GM23338 (cell line): ENCODE results near the gene CHEK1. TPM values are rescaled to one million over a fixed set of nuclear protein-coding genes. Genes with fewer than 3 reads are reported as not detected.

Experiments
- ATAC-seq: fragments of 200-7000 bp; cut with Tn5 transposase; 3 replicates; pipeline ENCODE4 v1.9.1; 2020
- DNase-seq: peaks from one replicate; pipeline ENCODE4 v3.0.0-alpha.2; 2015; ENCODE audit warnings: low spot score
- H2AFZ ChIP-seq: fragments of 200-600 bp; sonication (generic); 2 replicates; pipeline ENCODE4 v1.8.0; 2016; ENCODE audit warnings: antibody characterized with exemption, mild to moderate bottlenecking, moderate library complexity
- H3F3A ChIP-seq: fragments of 200-600 bp; sonication (generic); replicated peaks from 2 replicates; pipeline ENCODE4 v1.8.0; 2017; ENCODE audit warnings: antibody characterized with exemption, mixed run types, low read depth
- H3K27ac ChIP-seq: fragments of 200-600 bp; sonication (generic); 2 replicates; pipeline ENCODE4 v1.6.1; 2016; ENCODE audit warnings: low read depth
- H3K27me3 ChIP-seq: fragments of 200-600 bp; sonication (generic); 2 replicates; pipeline ENCODE4 v1.8.0; 2016; ENCODE audit warnings: mild to moderate bottlenecking, mixed run types, moderate library complexity; ENCODE audit not compliant: insufficient read depth
- H3K36me3 ChIP-seq: fragments of 200-600 bp; sonication (generic); 2 replicates; pipeline ENCODE4 v1.8.0; 2016; ENCODE audit warnings: mild to moderate bottlenecking; ENCODE audit not compliant: insufficient read depth
- H3K4me1 ChIP-seq: fragments of 200-600 bp; sonication (generic); 2 replicates; pipeline ENCODE4 v1.8.0; 2016; ENCODE audit warnings: mild to moderate bottlenecking, moderate library complexity; ENCODE audit not compliant: insufficient read depth
- H3K4me2 ChIP-seq: fragments of 200-600 bp; sonication (generic); 2 replicates; pipeline ENCODE4 v1.7.1; 2017; ENCODE audit warnings: mixed run types
- H3K4me3 ChIP-seq: fragments of 200-600 bp; sonication (generic); 2 replicates; pipeline ENCODE4 v1.6.1; 2016; ENCODE audit warnings: mixed run types
- H3K79me2 ChIP-seq: fragments of 200-600 bp; sonication (generic); replicated peaks from 2 replicates; pipeline ENCODE4 v1.8.0; 2017; ENCODE audit warnings: mild to moderate bottlenecking; ENCODE audit not compliant: insufficient read depth
- H3K9me2 ChIP-seq: fragments of 200-600 bp; sonication (generic); 2 replicates; pipeline ENCODE4 v1.8.0; 2017; ENCODE audit not compliant: insufficient read depth
- H4K20me1 ChIP-seq: fragments of 200-600 bp; sonication (generic); replicated peaks from 2 replicates; pipeline ENCODE4 v1.8.0; 2017; ENCODE audit warnings: mild to moderate bottlenecking; ENCODE audit not compliant: insufficient read depth
- H3K27ac Mint-ChIP-seq: 2 replicates; pipeline ENCODE4 v1.8.0; 2020; ENCODE audit warnings: inconsistent platforms, mild to moderate bottlenecking, moderate library complexity, mixed read lengths
- H3K27me3 Mint-ChIP-seq: 3 replicates; pipeline ENCODE4 v1.8.0; 2022; ENCODE audit warnings: low read depth, mild to moderate bottlenecking, moderate library complexity, mixed read lengths, inconsistent platforms; ENCODE audit not compliant: insufficient read depth, poor library complexity
- H3K36me3 Mint-ChIP-seq: 3 replicates; pipeline ENCODE4 v1.8.0; 2021; ENCODE audit warnings: low read depth, mild to moderate bottlenecking, inconsistent platforms, moderate library complexity, mixed read lengths
- H3K4me1 Mint-ChIP-seq: 3 replicates; pipeline ENCODE4 v1.8.0; 2020; ENCODE audit warnings: mild to moderate bottlenecking, inconsistent platforms, mixed read lengths
- H3K4me3 Mint-ChIP-seq: 3 replicates; pipeline ENCODE4 v1.8.0; 2021; ENCODE audit warnings: moderate library complexity, mild to moderate bottlenecking, inconsistent platforms, mixed read lengths
- H3K9me3 Mint-ChIP-seq: 3 replicates; pipeline ENCODE4 v1.8.0; 2020; ENCODE audit warnings: moderate library complexity, mild to moderate bottlenecking, inconsistent platforms, mixed read lengths
- CREB1 ChIP-seq: fragments of 250-450 bp; sonication (Bioruptor Pico); IDR thresholded peaks from 2 replicates; pipeline ENCODE4 v1.5.0; 2020; ENCODE audit warnings: low read depth, mild to moderate bottlenecking, moderate library complexity
- EZH2 ChIP-seq: fragments of 200-600 bp; sonication (generic); IDR thresholded peaks from one replicate; pipeline ENCODE4 v1.8.0; 2017; ENCODE audit warnings: antibody characterized with exemption, mild to moderate bottlenecking, low read depth; ENCODE audit not compliant: unreplicated experiment
- EZH2phosphoT487 ChIP-seq: fragments of 200-600 bp; sonication (generic); IDR thresholded peaks from one replicate; pipeline ENCODE4 v1.8.1; 2018; ENCODE audit warnings: antibody characterized with exemption; ENCODE audit not compliant: unreplicated experiment
- JUNB ChIP-seq: IDR thresholded peaks from one replicate; pipeline ENCODE4 v1.6.1; 2016; ENCODE audit warnings: antibody characterized with exemption; ENCODE audit not compliant: unreplicated experiment
- NANOG ChIP-seq: IDR thresholded peaks from 2 replicates; pipeline ENCODE4 v1.6.1; 2016; ENCODE audit warnings: antibody characterized with exemption, borderline replicate concordance
- POLR2AphosphoS5 ChIP-seq: IDR thresholded peaks from 2 replicates; pipeline ENCODE4 v1.6.1; 2016; ENCODE audit warnings: antibody characterized with exemption, low read depth
- REST ChIP-seq: IDR thresholded peaks from one replicate; pipeline ENCODE4 v1.6.1; 2018; ENCODE audit warnings: antibody characterized with exemption; ENCODE audit not compliant: unreplicated experiment
- STAT1 ChIP-seq: IDR thresholded peaks from one replicate; pipeline ENCODE4 v1.6.1; 2016; ENCODE audit warnings: antibody characterized with exemption; ENCODE audit not compliant: unreplicated experiment
- ZNF114 ChIP-seq: fragments of 250-450 bp; sonication (Bioruptor Pico); IDR thresholded peaks from 2 replicates; pipeline ENCODE4 v1.5.0; 2020; ENCODE audit warnings: mild to moderate bottlenecking, moderate library complexity
- ZNF331 ChIP-seq: fragments of 250-450 bp; sonication (Bioruptor Pico); IDR thresholded peaks from 2 replicates; pipeline ENCODE4 v1.5.0; 2020; ENCODE audit warnings: low read depth, mild to moderate bottlenecking, moderate library complexity
- polyA plus RNA-seq: library from polyadenylated mRNA; unstranded; fragments of >200 nt; fragmentation: Nextera tagmentation; extraction: Ambion mirVana; gene quantifications from 2 replicates; pipeline ENCODE4 v1.2.1, GENCODE V29; 2016
- total RNA-seq: library from RNA; depleted of rRNA; stranded (reverse); fragments of >200 nt; shearing (Covaris generic); gene quantifications from 2 replicates; pipeline ENCODE4 v1.2.3, GENCODE V29; 2014
- TF ChIP-seq, protein P1 (sequence below), 2 experiments: fragments of 200-600 bp in 1 of 2; sonication (generic) in 1 of 2; conservative IDR thresholded peaks; 2 replicates each; pipeline versions ENCODE4 v1.5.1 to v1.6.1; 2016 to 2017; ENCODE audit warnings: antibody characterized with exemption in 2 of 2, low read depth in 2 of 2, mild to moderate bottlenecking in 2 of 2, moderate library complexity in 1 of 2
- TF ChIP-seq, protein P2 (sequence below): IDR thresholded peaks from 2 replicates; pipeline ENCODE4 v1.6.1; 2016; ENCODE audit warnings: antibody characterized with exemption

CHEK1 gene
- total and polyA plus RNA-seq, 2 experiments from 2014 or later: 90.0 to 102 TPM

DNA sequence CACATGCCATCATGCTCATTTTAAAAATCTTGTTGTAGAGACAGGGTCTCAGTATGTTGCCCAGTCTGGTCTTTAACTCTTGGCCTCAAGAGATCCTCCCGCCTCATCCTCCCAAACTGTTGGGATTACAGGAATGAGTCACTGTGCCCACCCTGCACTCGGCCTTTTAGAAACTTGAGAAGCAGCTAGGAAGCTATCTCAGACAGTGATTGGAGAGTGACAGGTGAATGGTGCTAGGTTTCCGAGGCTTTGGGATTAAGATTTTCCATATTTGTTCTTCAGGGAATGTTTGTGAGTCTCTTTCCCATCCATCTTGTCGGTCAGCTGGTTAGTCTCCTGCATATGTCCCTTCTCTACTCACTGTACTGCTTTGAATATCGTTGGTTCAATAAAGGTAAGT is 45.2 kb upstream of the CHEK1 start (continued):
- TF ChIP-seq CREB1 (CRISPR knock-in tag) (no peak), EZH2phosphoT487 (no peak), ZNF114 (CRISPR knock-in tag) (no peak), EZH2 (no peak), POLR2AphosphoS5 (no peak), JUNB (no peak), STAT1 (no peak), ZNF331 (CRISPR knock-in tag) (no peak), NANOG (no peak)
- TF ChIP-seq, protein P1, sequence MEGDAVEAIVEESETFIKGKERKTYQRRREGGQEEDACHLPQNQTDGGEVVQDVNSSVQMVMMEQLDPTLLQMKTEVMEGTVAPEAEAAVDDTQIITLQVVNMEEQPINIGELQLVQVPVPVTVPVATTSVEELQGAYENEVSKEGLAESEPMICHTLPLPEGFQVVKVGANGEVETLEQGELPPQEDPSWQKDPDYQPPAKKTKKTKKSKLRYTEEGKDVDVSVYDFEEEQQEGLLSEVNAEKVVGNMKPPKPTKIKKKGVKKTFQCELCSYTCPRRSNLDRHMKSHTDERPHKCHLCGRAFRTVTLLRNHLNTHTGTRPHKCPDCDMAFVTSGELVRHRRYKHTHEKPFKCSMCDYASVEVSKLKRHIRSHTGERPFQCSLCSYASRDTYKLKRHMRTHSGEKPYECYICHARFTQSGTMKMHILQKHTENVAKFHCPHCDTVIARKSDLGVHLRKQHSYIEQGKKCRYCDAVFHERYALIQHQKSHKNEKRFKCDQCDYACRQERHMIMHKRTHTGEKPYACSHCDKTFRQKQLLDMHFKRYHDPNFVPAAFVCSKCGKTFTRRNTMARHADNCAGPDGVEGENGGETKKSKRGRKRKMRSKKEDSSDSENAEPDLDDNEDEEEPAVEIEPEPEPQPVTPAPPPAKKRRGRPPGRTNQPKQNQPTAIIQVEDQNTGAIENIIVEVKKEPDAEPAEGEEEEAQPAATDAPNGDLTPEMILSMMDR (conservative IDR thresholded peaks at IDR 0.05; ENCODE audit: low read depth in 2 of 2): no peak
- TF ChIP-seq, protein P2, sequence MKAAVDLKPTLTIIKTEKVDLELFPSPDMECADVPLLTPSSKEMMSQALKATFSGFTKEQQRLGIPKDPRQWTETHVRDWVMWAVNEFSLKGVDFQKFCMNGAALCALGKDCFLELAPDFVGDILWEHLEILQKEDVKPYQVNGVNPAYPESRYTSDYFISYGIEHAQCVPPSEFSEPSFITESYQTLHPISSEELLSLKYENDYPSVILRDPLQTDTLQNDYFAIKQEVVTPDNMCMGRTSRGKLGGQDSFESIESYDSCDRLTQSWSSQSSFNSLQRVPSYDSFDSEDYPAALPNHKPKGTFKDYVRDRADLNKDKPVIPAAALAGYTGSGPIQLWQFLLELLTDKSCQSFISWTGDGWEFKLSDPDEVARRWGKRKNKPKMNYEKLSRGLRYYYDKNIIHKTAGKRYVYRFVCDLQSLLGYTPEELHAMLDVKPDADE: no peak

DNA sequence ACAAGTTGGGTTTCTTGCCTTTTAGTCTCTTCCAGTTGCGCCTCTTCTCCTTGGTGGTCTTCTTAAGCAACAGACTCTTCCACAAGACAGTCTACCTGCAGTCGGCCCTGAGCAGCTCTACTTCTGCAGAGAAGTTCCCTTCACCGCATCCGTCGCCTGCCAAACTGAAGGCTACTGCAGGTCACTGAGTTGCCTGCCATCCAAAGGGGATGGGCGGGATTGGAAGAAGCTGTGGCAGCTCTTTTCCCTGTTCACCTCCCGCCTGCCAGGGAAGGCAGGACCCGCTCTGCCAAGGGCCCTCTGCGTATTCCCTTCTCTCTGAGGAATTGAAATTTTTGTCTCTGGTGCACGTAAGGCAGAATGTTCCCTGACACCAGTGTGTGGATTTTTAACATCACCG is 41.5 kb upstream of the CHEK1 start:
- H3K9me3 Mint-ChIP-seq: no peaks in the 10 kb centered on the region
- Histone ChIP-seq H3K4me3 (no peak overlapping the region), H3K27ac (no peak overlapping the region), H3K9me2 (no peaks in the 10 kb centered on the region), H2AFZ (no peak overlapping the region), H3F3A (no peaks in the 10 kb centered on the region), H4K20me1 (peaks cover 4% of the 10 kb centered on the region; the same call in 1 of the 2 replicates), H3K4me1 (no peaks in the 10 kb centered on the region), H3K27me3 (no peaks in the 10 kb centered on the region), H3K4me2 (no peak overlapping the region), H3K36me3 (peaks cover 49% of the 10 kb centered on the region), H3K79me2 (no peaks in the 10 kb centered on the region)
- H3K36me3 Mint-ChIP-seq: peaks cover 53% of the 10 kb centered on the region
- no peak overlapping the region for H3K27ac Mint-ChIP-seq
- DNase-seq (no peak), ATAC-seq (no peak)
- H3K4me1 Mint-ChIP-seq: no peaks in the 10 kb centered on the region
- peaks cover 3% of the 10 kb centered on the region for H3K27me3 Mint-ChIP-seq
- H3K4me3 Mint-ChIP-seq: no peak overlapping the region
- TF ChIP-seq, protein P2: no peak
- no peak for TF ChIP-seq JUNB
- no peak for TF ChIP-seq REST
- no peak for TF ChIP-seq NANOG
- no peak for TF ChIP-seq POLR2AphosphoS5
